HCT116 (cell line): ENCODE data around the gene SORCS2. TPM values are rescaled to one million over a fixed set of nuclear protein-coding genes. Genes with fewer than 3 reads are reported as not detected.

ENCODE experiments used
- ATAC-seq: fragments of 200-7000 bp; cut with Tn5 transposase; 2 replicates; pipeline ENCODE4 v1.9.1; 2020; ENCODE audit warnings: mild to moderate bottlenecking, moderate library complexity
- BruUV-seq: library from RNA; stranded (reverse); fragments of 400-500 nt; replicated peaks from 2 replicates; lab custom pipeline; 2021; lab: Mats Ljungman, UMichigan
- CTCF ChIA-PET: fragments of 300-600 bp; sonication (Branson Sonifier 250); formaldehyde crosslinking; loops from one replicate; lab custom pipeline; 2021; ENCODE audit warnings: antibody characterized with exemption; lab: Charles Lee
- POLR2A ChIA-PET: fragments of 300-600, 350-600 bp; sonication (Branson Sonifier 250); formaldehyde crosslinking; loops from one replicate; lab custom pipeline; 2021; ENCODE audit warnings: antibody characterized with exemption; lab: Charles Lee
- RAD21 ChIA-PET, 2 experiments: fragments of 300-600 bp; sonication (Branson Sonifier 250); formaldehyde crosslinking; loops; one replicate each; lab custom pipeline; 2023; ENCODE audit warnings: low total read pairs in 2 of 2; ENCODE audit not compliant: uncharacterized antibody in 2 of 2, unreplicated experiment in 2 of 2, low non-redundant PET in 1 of 2; lab: Charles Lee
- DNase-seq: peaks from one replicate; pipeline ENCODE4 v3.0.0-alpha.2; 2010; ENCODE audit warnings: low read depth, low spot score
- H2AFZ ChIP-seq: fragments of 200-600 bp; shearing (Covaris generic), sonication (generic); 2 replicates; pipeline ENCODE4 v1.6.1; 2017; ENCODE audit warnings: low read depth, mixed run types, mixed read lengths, antibody characterized with exemption, low read length; ENCODE audit not compliant: poor library complexity, severe bottlenecking
- H3K27ac ChIP-seq: 2 replicates; pipeline ENCODE4 v1.5.1; 2012; ENCODE audit warnings: low read depth, low read length
- H3K27me3 ChIP-seq: fragments of 200-600 bp; sonication (generic); 2 replicates; pipeline ENCODE4 v1.6.1; 2016; ENCODE audit warnings: mixed run types, low read length, mixed read lengths; ENCODE audit not compliant: insufficient read depth
- H3K36me3 ChIP-seq, 2 experiments: fragments of 200-500 bp in 1 of 2; fragments of 200-600 bp in 1 of 2; sonication (Bioruptor generic) in 1 of 2; sonication (generic) in 1 of 2; 2 replicates each; pipeline versions ENCODE4 v1.5.1 to v1.6.1; 2014 to 2016; ENCODE audit warnings: low read length in 2 of 2, inconsistent platforms in 1 of 2, mixed read lengths in 1 of 2, mixed run types in 1 of 2; ENCODE audit not compliant: insufficient read depth in 2 of 2, control insufficient read depth in 1 of 2
- H3K4me1 ChIP-seq, 2 experiments: fragments of 200-600 bp in 1 of 2; sonication (generic) in 1 of 2; 2 replicates each; pipeline versions ENCODE4 v1.5.1 to v1.6.1; 2012 to 2017; ENCODE audit warnings: low read length in 2 of 2, inconsistent platforms in 1 of 2, mild to moderate bottlenecking in 1 of 2, mixed read lengths in 1 of 2, mixed run types in 1 of 2, moderate library complexity in 1 of 2; ENCODE audit not compliant: insufficient read depth in 2 of 2, control insufficient read depth in 1 of 2
- H3K4me2 ChIP-seq: fragments of 200-600 bp; sonication (generic); 2 replicates; pipeline ENCODE4 v1.6.1; 2017; ENCODE audit warnings: mixed run types, low read length, mixed read lengths
- H3K4me3 ChIP-seq, 2 experiments: fragments of 200-600 bp in 1 of 2; sonication (generic) in 1 of 2; replicated peaks in 1 of 2; 2 replicates each; pipeline ENCODE4 v1.5.1; 2011 to 2016; ENCODE audit warnings: low read length in 2 of 2, control low read depth in 1 of 2, low read depth in 1 of 2, mild to moderate bottlenecking in 1 of 2, mixed read lengths in 1 of 2, mixed run types in 1 of 2
- H3K79me2 ChIP-seq: fragments of 200-600 bp; sonication (generic); 2 replicates; pipeline ENCODE4 v1.6.1; 2017; ENCODE audit warnings: mild to moderate bottlenecking, mixed run types, low read length, moderate library complexity, mixed read lengths; ENCODE audit not compliant: insufficient read depth
- H3K9ac ChIP-seq: fragments of 200-600 bp; sonication (generic); 2 replicates; pipeline ENCODE4 v1.6.1; 2016; ENCODE audit warnings: low read length, mixed read lengths
- H3K9me2 ChIP-seq: fragments of 200-600 bp; sonication (generic), shearing (Covaris generic); 2 replicates; pipeline ENCODE4 v1.6.1; 2017; ENCODE audit warnings: mixed run types, mild to moderate bottlenecking, moderate library complexity; ENCODE audit not compliant: insufficient read depth
- H3K9me3 ChIP-seq, 2 experiments: fragments of 200-500 bp in 1 of 2; fragments of 200-600 bp in 1 of 2; sonication (Bioruptor generic) in 1 of 2; sonication (generic) in 1 of 2; 2 replicates each; pipeline ENCODE4 v1.6.1; 2014 to 2017; ENCODE audit warnings: low read length in 2 of 2, mixed read lengths in 2 of 2, inconsistent platforms in 1 of 2, low read depth in 1 of 2, mild to moderate bottlenecking in 1 of 2, mixed run types in 1 of 2, moderate library complexity in 1 of 2; ENCODE audit not compliant: control insufficient read depth in 1 of 2, insufficient read depth in 1 of 2
- H4K20me1 ChIP-seq: fragments of 200-600 bp; sonication (generic), shearing (Covaris generic); 2 replicates; pipeline ENCODE4 v1.6.1; 2017; ENCODE audit warnings: mixed run types, mild to moderate bottlenecking, moderate library complexity; ENCODE audit not compliant: insufficient read depth
- CEBPB ChIP-seq: IDR thresholded peaks from 2 replicates; pipeline ENCODE4 v1.6.1; 2012; ENCODE audit warnings: low read depth
- ELF1 ChIP-seq: IDR thresholded peaks from 2 replicates; pipeline ENCODE4 v1.6.1; 2012; ENCODE audit warnings: low read depth, borderline replicate concordance
- EZH2phosphoT487 ChIP-seq: fragments of 200-600 bp; IDR thresholded peaks from 2 replicates; pipeline ENCODE4 v1.6.1; 2018; ENCODE audit warnings: antibody characterized with exemption, borderline replicate concordance
- FOSL1 ChIP-seq: IDR thresholded peaks from 2 replicates; pipeline ENCODE4 v1.6.1; 2012; ENCODE audit warnings: low read depth
- POLR2A ChIP-seq: IDR thresholded peaks from 2 replicates; pipeline ENCODE4 v1.7.0; 2011; ENCODE audit warnings: borderline replicate concordance; ENCODE audit not compliant: insufficient read depth, insufficient read length; ENCODE audit errors: extremely low read depth
- POLR2AphosphoS5 ChIP-seq: IDR thresholded peaks from 2 replicates; pipeline ENCODE4 v1.6.1; 2011; ENCODE audit warnings: mild to moderate bottlenecking, low read depth, low read length, moderate library complexity
- SIN3A ChIP-seq: IDR thresholded peaks from 2 replicates; pipeline ENCODE4 v1.6.1; 2012; ENCODE audit warnings: low read depth
- SRF ChIP-seq: IDR thresholded peaks from 2 replicates; pipeline ENCODE4 v1.6.1; 2012; ENCODE audit warnings: low read depth
- TCF7L2 ChIP-seq: IDR thresholded peaks from 2 replicates; pipeline ENCODE4 v1.7.0; 2011; ENCODE audit warnings: borderline replicate concordance, inconsistent platforms; ENCODE audit not compliant: insufficient read depth, insufficient read length; ENCODE audit errors: extremely low read depth
- YY1 ChIP-seq: IDR thresholded peaks from 2 replicates; pipeline ENCODE4 v1.6.1; 2011; ENCODE audit warnings: low read length, low read depth, moderate library complexity, mild to moderate bottlenecking; ENCODE audit not compliant: insufficient replicate concordance; ENCODE audit errors: extremely low read depth
- ZBTB33 ChIP-seq: IDR thresholded peaks from 2 replicates; pipeline ENCODE4 v1.6.1; 2011; ENCODE audit warnings: mild to moderate bottlenecking, low read length, moderate library complexity; ENCODE audit not compliant: insufficient replicate concordance; ENCODE audit errors: extremely low read depth
- ZNF274 ChIP-seq: fragments of 200-500 bp; sonication (Bioruptor generic); IDR thresholded peaks from 2 replicates; pipeline ENCODE4 v1.6.1; 2014; ENCODE audit warnings: mild to moderate bottlenecking, low read depth, low read length, inconsistent platforms
- intact Hi-C: fragments of 100-400 bp; cut with micrococcal nuclease; formaldehyde crosslinking; loops from 2 replicates; pipeline ENCODE4 v1.10.0; 2022
- total RNA-seq: library from RNA; stranded (reverse); gene quantifications from one replicate; pipeline ENCODE4 v1.2.1, GENCODE V29; 2021; ENCODE audit not compliant: unreplicated experiment

SORCS2 gene
- total RNA-seq, 1 experiment from 2014 or later = 0.37 TPM

- no peak for DNase-seq
- no peaks in the 10 kb centered on the region for H3K79me2 ChIP-seq
- no peaks in the 10 kb centered on the region for H4K20me1 ChIP-seq
- peaks cover 5 to 6% of the 10 kb centered on the region in 2 experiments; a peak in 2 of 4 replicates for H3K4me1 ChIP-seq
- ChIA-PET CTCF (no interaction called here), POLR2A (no interaction called here)
- ATAC-seq = no peak
- BruUV-seq = no TSS peak
- no peak overlapping the region for H3K4me2 ChIP-seq
- H3K9me2 ChIP-seq = peaks cover 5% of the 10 kb centered on the region; the same call in 1 of the 2 replicates
- no peak overlapping the region for H3K9ac ChIP-seq
- TF ChIP-seq YY1 (no peak), POLR2A (no peak), ELF1 (no peak), SRF (no peak)
- TF ChIP-seq, all 23 proteins: peak for 0
- intact Hi-C loops = no loop called here
- no peak overlapping the region for H3K4me3 ChIP-seq
- RAD21 ChIA-PET = no interaction called here
- no peaks in the 10 kb centered on the region for H3K9me3 ChIP-seq
- no peaks in the 10 kb centered on the region for H3K36me3 ChIP-seq
- no peak overlapping the region for H2AFZ ChIP-seq
- peaks cover 47% of the 10 kb centered on the region for H3K27me3 ChIP-seq
- H3K27ac ChIP-seq = no peak overlapping the region
These were observed 204.0 kb downstream of the SORCS2 start for GRCh38 chr4:7396186-7396910.

- Histone ChIP-seq H3K9me3 (no peaks in the 10 kb centered on the region), H3K79me2 (no peaks in the 10 kb centered on the region), H3K4me2 (peak overlapping the region; percentile 21; the same call in 1 of the 2 replicates), H3K9ac (no peak overlapping the region), H3K27ac (no peak overlapping the region), H3K4me1 (peaks cover 9 to 10% of the 10 kb centered on the region in 2 experiments), H3K27me3 (peaks cover 45% of the 10 kb centered on the region), H2AFZ (no peak overlapping the region), H3K9me2 (peaks cover 5% of the 10 kb centered on the region; the same call in 1 of the 2 replicates), H4K20me1 (no peaks in the 10 kb centered on the region), H3K4me3 (no peak overlapping the region), H3K36me3 (no peaks in the 10 kb centered on the region)
- intact Hi-C loops = no loop called here
- no TSS peak for BruUV-seq
- ChIA-PET POLR2A (no interaction called here), CTCF (no interaction called here), RAD21 (no interaction called here)
- ATAC-seq (0 out of 2 replicates have a peak, but pooled peaks have one; percentile 19), DNase-seq (no peak)
- TF ChIP-seq EZH2phosphoT487 = no peak
- TF ChIP-seq CEBPB = no peak
- no peak for TF ChIP-seq FOSL1
- TF ChIP-seq POLR2A = no peak
- TF ChIP-seq ZBTB33 = no peak
- no peak for TF ChIP-seq ZNF274
- no peak for TF ChIP-seq TCF7L2
- TF ChIP-seq SIN3A = no peak
- TF ChIP-seq POLR2AphosphoS5 = no peak
These were observed 205.1 kb downstream of the SORCS2 start for GRCh38 chr4:7397206-7398103.
